OCI-LY1 (cell line): ENCODE results near the gene LTBP2.

Experiments
- H2AFZ ChIP-seq: fragments of 200-600 bp; sonication (generic), shearing (Covaris generic); 2 replicates; pipeline ENCODE4 v1.6.0; 2014; ENCODE audit warnings: antibody characterized with exemption, mild to moderate bottlenecking, low read length
- H3F3A ChIP-seq: fragments of 200-600 bp; sonication (generic), shearing (Covaris generic); 2 replicates; pipeline ENCODE4 v1.6.0; 2014; ENCODE audit warnings: mild to moderate bottlenecking, antibody characterized with exemption, low read length, moderate library complexity; ENCODE audit not compliant: insufficient read depth
- H3K27ac ChIP-seq: fragments of 200-600 bp; sonication (generic); 2 replicates; pipeline ENCODE4 v1.5.1; 2014; ENCODE audit warnings: low read length, mixed run types, mild to moderate bottlenecking, low read depth; ENCODE audit not compliant: poor library complexity, severe bottlenecking
- H3K27me3 ChIP-seq: fragments of 200-600 bp; sonication (generic); 2 replicates; pipeline ENCODE4 v1.6.0; 2014; ENCODE audit warnings: antibody characterized with exemption, mild to moderate bottlenecking, low read length, moderate library complexity; ENCODE audit not compliant: insufficient read depth
- H3K36me3 ChIP-seq: fragments of 200-600 bp; sonication (generic); 2 replicates; pipeline ENCODE4 v1.6.1; 2014; ENCODE audit warnings: mild to moderate bottlenecking, antibody characterized with exemption, low read length, moderate library complexity, mixed read lengths; ENCODE audit not compliant: insufficient read depth
- H3K4me1 ChIP-seq: fragments of 200-600 bp; sonication (generic); 2 replicates; pipeline ENCODE4 v1.5.1; 2014; ENCODE audit warnings: mild to moderate bottlenecking, low read length, moderate library complexity; ENCODE audit not compliant: insufficient read depth, severe bottlenecking
- H3K4me2 ChIP-seq: fragments of 200-600 bp; sonication (generic), shearing (Covaris generic); 2 replicates; pipeline ENCODE4 v1.6.1; 2014; ENCODE audit warnings: low read length
- H3K4me3 ChIP-seq: fragments of 200-600 bp; sonication (generic); 2 replicates; pipeline ENCODE4 v1.5.1; 2014; ENCODE audit warnings: low read length, low read depth, mild to moderate bottlenecking, mixed read lengths; ENCODE audit not compliant: poor library complexity, severe bottlenecking
- H3K79me2 ChIP-seq: fragments of 200-600 bp; shearing (Covaris generic); 2 replicates; pipeline ENCODE4 v1.6.1; 2016; ENCODE audit warnings: mixed run types, low read length, mixed read lengths; ENCODE audit not compliant: insufficient read depth
- H3K9ac ChIP-seq: fragments of 200-600 bp; sonication (generic), shearing (Covaris generic); 2 replicates; pipeline ENCODE4 v1.6.1; 2014; ENCODE audit warnings: mild to moderate bottlenecking, low read length, mixed read lengths
- H3K9me2 ChIP-seq: fragments of 200-600 bp; sonication (generic), shearing (Covaris generic); 2 replicates; pipeline ENCODE4 v1.6.1; 2014; ENCODE audit warnings: low read depth, mild to moderate bottlenecking, low read length, mixed read lengths
- H3K9me3 ChIP-seq: fragments of 200-600 bp; shearing (Covaris generic); 2 replicates; pipeline ENCODE4 v1.6.1; 2014; ENCODE audit warnings: low read length, mixed read lengths
- H4K20me1 ChIP-seq: fragments of 200-600 bp; sonication (generic), shearing (Covaris generic); 2 replicates; pipeline ENCODE4 v1.6.0; 2016; ENCODE audit warnings: mild to moderate bottlenecking, low read length; ENCODE audit not compliant: insufficient read depth
- CTCF ChIP-seq: fragments of 200-600 bp; sonication (generic), shearing (Covaris generic); IDR thresholded peaks from 2 replicates; pipeline ENCODE4 v1.5.1; 2017; ENCODE audit warnings: mild to moderate bottlenecking, antibody characterized with exemption, low read length, moderate library complexity, mixed read lengths
- EZH2 ChIP-seq: fragments of 200-600 bp; sonication (generic), shearing (Covaris generic); IDR thresholded peaks from 2 replicates; pipeline ENCODE4 v1.8.0; 2017; ENCODE audit warnings: borderline replicate concordance, mixed run types, mild to moderate bottlenecking, antibody characterized with exemption, low read length, moderate library complexity, mixed read lengths

Gene LTBP2

GRCh38 chr14:74515891-74516412 lies 96.1 kb downstream of the LTBP2 start:
- no peaks in the 10 kb centered on the region for H3F3A ChIP-seq
- H4K20me1 ChIP-seq: no peaks in the 10 kb centered on the region
- no peak overlapping the region for H3K4me3 ChIP-seq
- H3K9me3 ChIP-seq: no peaks in the 10 kb centered on the region
- no peaks in the 10 kb centered on the region for H3K9me2 ChIP-seq
- no peak overlapping the region for H2AFZ ChIP-seq
- H3K4me2 ChIP-seq: no peak overlapping the region
- H3K79me2 ChIP-seq: no peaks in the 10 kb centered on the region
- no peak overlapping the region for H3K9ac ChIP-seq
- H3K27me3 ChIP-seq: no peaks in the 10 kb centered on the region
- H3K27ac ChIP-seq: no peak overlapping the region
- H3K4me1 ChIP-seq: no peaks in the 10 kb centered on the region
- no peak for TF ChIP-seq EZH2
- no peak for TF ChIP-seq CTCF
- H3K36me3 ChIP-seq: no peaks in the 10 kb centered on the region

GRCh38 chr14:74514471-74514941 lies 97.5 kb downstream of the LTBP2 start:
- Histone ChIP-seq H3K79me2 (no peaks in the 10 kb centered on the region), H2AFZ (no peak overlapping the region), H3K27ac (no peak overlapping the region), H3K4me2 (no peak overlapping the region), H4K20me1 (no peaks in the 10 kb centered on the region), H3K9me3 (no peaks in the 10 kb centered on the region), H3K9ac (no peak overlapping the region), H3K4me3 (no peak overlapping the region), H3F3A (no peaks in the 10 kb centered on the region), H3K4me1 (no peaks in the 10 kb centered on the region), H3K27me3 (no peaks in the 10 kb centered on the region), H3K36me3 (no peaks in the 10 kb centered on the region), H3K9me2 (no peaks in the 10 kb centered on the region)
- TF ChIP-seq EZH2 (no peak), CTCF (no peak)

GRCh38 chr14:74511966-74512830 lies 99.8 kb downstream of the LTBP2 start:
- no peaks in the 10 kb centered on the region for H3K9me3 ChIP-seq
- no peaks in the 10 kb centered on the region for H4K20me1 ChIP-seq
- H3K27ac ChIP-seq: no peak overlapping the region
- H3K4me1 ChIP-seq: no peaks in the 10 kb centered on the region
- H3K9ac ChIP-seq: no peak overlapping the region
- H3K9me2 ChIP-seq: no peaks in the 10 kb centered on the region
- H3F3A ChIP-seq: no peaks in the 10 kb centered on the region
- no peaks in the 10 kb centered on the region for H3K27me3 ChIP-seq
- H3K36me3 ChIP-seq: no peaks in the 10 kb centered on the region
- TF ChIP-seq EZH2 (no peak), CTCF (no peak)
- no peak overlapping the region for H3K4me3 ChIP-seq
- H3K79me2 ChIP-seq: no peaks in the 10 kb centered on the region
- no peak overlapping the region for H3K4me2 ChIP-seq
- no peak overlapping the region for H2AFZ ChIP-seq
